ENCODE measurements around the gene ABLIM1. TPM values are rescaled to one million over a fixed set of nuclear protein-coding genes. Genes with fewer than 3 reads are reported as not detected.

The ABLIM1 gene
- total RNA-seq, 3 donors from 2014 or later (not counting 1 experiment from before 2014, with no cell fraction given), result 71.9 to 118 (median 73.5) TPM

DNA sequence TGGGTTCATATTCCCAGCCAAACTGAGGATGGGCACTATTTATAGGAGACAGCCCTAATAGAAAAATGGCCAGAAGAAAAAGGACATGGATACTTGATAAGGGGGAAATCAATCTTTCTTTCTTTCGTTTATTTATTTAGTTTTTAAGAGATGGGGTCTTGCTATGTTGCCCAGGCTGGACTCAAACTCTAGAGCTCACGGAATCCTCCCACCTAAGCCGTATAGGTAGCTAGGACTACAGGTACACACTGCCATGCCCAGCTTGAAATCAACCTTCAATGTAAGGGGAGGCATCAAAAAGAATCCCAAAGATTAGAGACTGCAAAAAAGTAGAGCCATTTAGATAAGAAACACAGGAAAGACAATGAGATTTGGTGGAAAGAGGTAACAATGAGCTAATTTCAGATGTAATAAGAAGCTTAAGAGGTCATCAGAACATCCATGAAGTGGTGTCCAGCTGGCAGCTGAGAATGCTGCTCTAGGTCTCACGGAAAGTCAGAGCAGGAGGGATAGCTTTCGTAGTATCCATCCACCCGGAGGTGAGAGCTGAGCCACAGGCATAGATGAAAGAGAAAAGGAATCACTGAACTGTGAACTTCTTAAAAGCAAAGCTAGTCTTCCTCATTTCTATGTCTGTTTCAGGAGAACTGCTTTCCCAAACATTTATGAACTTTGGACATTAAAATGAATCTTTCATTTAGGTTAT, 10.5 kb upstream of the ABLIM1 start:
- no peaks in the 10 kb centered on the region for H3K27me3 ChIP-seq (ENCODE audit: control insufficient read depth, insufficient read depth, low read length)
- no peaks in the 10 kb centered on the region for H3K9me3 Mint-ChIP-seq
- no peak overlapping the region for H3K27ac Mint-ChIP-seq
- H3K4me3 ChIP-seq (ENCODE audit: low read length), result no peak overlapping the region
- H3K36me3 Mint-ChIP-seq, result no peaks in the 10 kb centered on the region
- H3K27ac ChIP-seq (ENCODE audit: low read length), result no peak overlapping the region
- TF ChIP-seq, protein P1, sequence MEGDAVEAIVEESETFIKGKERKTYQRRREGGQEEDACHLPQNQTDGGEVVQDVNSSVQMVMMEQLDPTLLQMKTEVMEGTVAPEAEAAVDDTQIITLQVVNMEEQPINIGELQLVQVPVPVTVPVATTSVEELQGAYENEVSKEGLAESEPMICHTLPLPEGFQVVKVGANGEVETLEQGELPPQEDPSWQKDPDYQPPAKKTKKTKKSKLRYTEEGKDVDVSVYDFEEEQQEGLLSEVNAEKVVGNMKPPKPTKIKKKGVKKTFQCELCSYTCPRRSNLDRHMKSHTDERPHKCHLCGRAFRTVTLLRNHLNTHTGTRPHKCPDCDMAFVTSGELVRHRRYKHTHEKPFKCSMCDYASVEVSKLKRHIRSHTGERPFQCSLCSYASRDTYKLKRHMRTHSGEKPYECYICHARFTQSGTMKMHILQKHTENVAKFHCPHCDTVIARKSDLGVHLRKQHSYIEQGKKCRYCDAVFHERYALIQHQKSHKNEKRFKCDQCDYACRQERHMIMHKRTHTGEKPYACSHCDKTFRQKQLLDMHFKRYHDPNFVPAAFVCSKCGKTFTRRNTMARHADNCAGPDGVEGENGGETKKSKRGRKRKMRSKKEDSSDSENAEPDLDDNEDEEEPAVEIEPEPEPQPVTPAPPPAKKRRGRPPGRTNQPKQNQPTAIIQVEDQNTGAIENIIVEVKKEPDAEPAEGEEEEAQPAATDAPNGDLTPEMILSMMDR (IDR thresholded peaks at IDR 0.05), result no peak
- DNase-seq, result no peak
- H3K36me3 ChIP-seq (ENCODE audit: control insufficient read depth, insufficient read depth, low read length), result no peaks in the 10 kb centered on the region
- H3K27me3 Mint-ChIP-seq (ENCODE audit: low read depth in 2 of 2), result peaks cover 9 to 18% of the 10 kb centered on the region in 2 donors
- 86% methylated on average over 6 of the region's 6 CpGs for WGBS (ENCODE audit: insufficient coverage)
- intact Hi-C loops (cut with micrococcal nuclease), result no loop called here
- H3K9me3 ChIP-seq (ENCODE audit: control insufficient read depth, insufficient read depth, low read length), result no peaks in the 10 kb centered on the region
- no peaks in the 10 kb centered on the region for H3K4me1 ChIP-seq (ENCODE audit: control insufficient read depth, insufficient read depth, low read length)
- ATAC-seq, result no peak
- H3K4me3 Mint-ChIP-seq, result no peak overlapping the region
- no peaks in the 10 kb centered on the region for H3K4me1 Mint-ChIP-seq

DNA sequence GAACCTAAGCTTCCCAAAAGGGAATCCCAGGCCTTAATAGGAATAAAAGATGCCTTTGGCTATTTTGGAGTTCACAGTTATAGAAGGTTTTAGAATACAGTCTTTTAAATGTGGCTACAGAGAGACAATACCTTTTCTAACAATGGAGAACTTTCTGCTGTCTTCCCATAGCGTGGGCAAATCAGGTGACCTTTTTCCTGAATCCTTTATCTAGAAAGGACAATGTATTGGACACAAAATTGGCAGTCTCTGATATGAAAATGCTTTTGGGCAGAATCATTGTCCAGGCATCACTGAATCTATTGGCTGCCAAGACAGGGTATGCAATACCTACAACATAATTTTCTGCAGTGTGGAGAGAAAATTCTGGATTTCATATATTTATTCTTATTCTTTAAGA, 7.8 kb upstream of the ABLIM1 start:
- H3K9me3 Mint-ChIP-seq, result no peaks in the 10 kb centered on the region
- DNase-seq (no peak), ATAC-seq (no peak)
- Histone ChIP-seq H3K27ac (ENCODE audit: low read length) (no peak overlapping the region), H3K4me3 (ENCODE audit: low read length) (no peak overlapping the region), H3K9me3 (ENCODE audit: control insufficient read depth, insufficient read depth, low read length) (no peaks in the 10 kb centered on the region), H3K4me1 (ENCODE audit: control insufficient read depth, insufficient read depth, low read length) (no peaks in the 10 kb centered on the region), H3K36me3 (ENCODE audit: control insufficient read depth, insufficient read depth, low read length) (no peaks in the 10 kb centered on the region), H3K27me3 (ENCODE audit: control insufficient read depth, insufficient read depth, low read length) (no peaks in the 10 kb centered on the region)
- intact Hi-C loops (cut with micrococcal nuclease), result no loop called here
- no peaks in the 10 kb centered on the region for H3K4me1 Mint-ChIP-seq
- WGBS (ENCODE audit: insufficient coverage), result 90% methylated on average over 1 of the region's 1 CpG
- peaks cover 10 to 19% of the 10 kb centered on the region in 2 donors for H3K27me3 Mint-ChIP-seq (ENCODE audit: low read depth in 2 of 2)
- H3K36me3 Mint-ChIP-seq, result no peaks in the 10 kb centered on the region
- no peak overlapping the region for H3K4me3 Mint-ChIP-seq
- TF ChIP-seq, protein P1 (IDR thresholded peaks at IDR 0.05), result no peak
- H3K27ac Mint-ChIP-seq, result no peak overlapping the region

DNA sequence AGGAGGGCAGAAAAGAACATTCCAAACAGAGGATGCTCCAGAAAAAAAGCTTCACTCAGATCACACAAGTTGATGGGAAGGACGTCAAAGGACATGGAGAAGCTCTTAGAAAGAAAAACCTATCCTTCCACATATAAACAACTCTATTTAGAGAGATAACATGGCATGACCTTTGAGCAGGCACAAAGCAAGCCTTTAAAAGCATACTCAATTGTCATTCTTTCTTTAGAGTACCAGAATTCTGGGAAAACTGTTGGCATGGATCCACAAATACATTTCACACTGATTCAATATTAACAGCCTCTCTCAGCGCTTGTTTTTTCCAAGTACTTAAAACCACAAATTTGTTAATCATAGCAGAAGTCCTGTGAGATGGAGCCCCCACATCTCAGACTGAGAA, 7.3 kb upstream of the ABLIM1 start:
- H3K36me3 Mint-ChIP-seq, result no peaks in the 10 kb centered on the region
- ATAC-seq, result no peak
- H3K4me3 Mint-ChIP-seq, result no peak overlapping the region
- no peaks in the 10 kb centered on the region for H3K4me1 ChIP-seq (ENCODE audit: control insufficient read depth, insufficient read depth, low read length)
- no peaks in the 10 kb centered on the region for H3K36me3 ChIP-seq (ENCODE audit: control insufficient read depth, insufficient read depth, low read length)
- intact Hi-C loops (cut with micrococcal nuclease), result no loop called here
- no peaks in the 10 kb centered on the region for H3K9me3 Mint-ChIP-seq
- peaks cover 10 to 18% of the 10 kb centered on the region in 2 donors for H3K27me3 Mint-ChIP-seq (ENCODE audit: low read depth in 2 of 2)
- TF ChIP-seq, protein P1 (IDR thresholded peaks at IDR 0.05), result no peak
- no peak overlapping the region for H3K4me3 ChIP-seq (ENCODE audit: low read length)
- WGBS (ENCODE audit: insufficient coverage), result 82% methylated on average over 2 of the region's 2 CpGs
- H3K27me3 ChIP-seq (ENCODE audit: control insufficient read depth, insufficient read depth, low read length), result no peaks in the 10 kb centered on the region
- H3K9me3 ChIP-seq (ENCODE audit: control insufficient read depth, insufficient read depth, low read length), result no peaks in the 10 kb centered on the region
- no peak overlapping the region for H3K27ac Mint-ChIP-seq
- H3K4me1 Mint-ChIP-seq, result no peaks in the 10 kb centered on the region
- no peak for DNase-seq
- no peak overlapping the region for H3K27ac ChIP-seq (ENCODE audit: low read length)

DNA sequence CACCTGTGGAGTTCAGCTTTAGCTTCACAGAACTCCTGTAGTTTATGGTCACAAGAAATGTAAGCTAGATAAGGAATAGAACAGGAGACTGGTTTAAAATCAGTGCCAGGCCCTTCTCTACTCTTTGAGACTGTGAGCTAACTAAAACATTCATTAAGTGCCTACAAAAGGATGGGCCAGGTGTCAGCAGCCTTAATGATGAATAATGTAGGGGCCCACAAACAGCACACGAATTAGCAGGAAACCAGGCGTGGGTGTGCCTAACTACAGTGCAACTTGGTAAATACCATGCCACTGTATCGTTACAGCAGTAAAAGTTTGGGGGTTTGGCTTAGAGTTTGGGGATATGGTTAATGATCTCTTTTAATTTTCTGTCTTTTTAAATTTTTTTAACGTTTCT, 6.1 kb upstream of the ABLIM1 start:
- Mint-ChIP-seq H3K36me3 (no peaks in the 10 kb centered on the region), H3K27me3 (ENCODE audit: low read depth in 2 of 2) (peaks cover 7 to 10% of the 10 kb centered on the region in 2 donors), H3K9me3 (no peaks in the 10 kb centered on the region), H3K4me1 (no peaks in the 10 kb centered on the region), H3K27ac (no peak overlapping the region), H3K4me3 (no peak overlapping the region)
- H3K27me3 ChIP-seq (ENCODE audit: control insufficient read depth, insufficient read depth, low read length), result no peaks in the 10 kb centered on the region
- no peaks in the 10 kb centered on the region for H3K4me1 ChIP-seq (ENCODE audit: control insufficient read depth, insufficient read depth, low read length)
- ATAC-seq, result no peak
- intact Hi-C loops (cut with micrococcal nuclease), result no loop called here
- no peaks in the 10 kb centered on the region for H3K36me3 ChIP-seq (ENCODE audit: control insufficient read depth, insufficient read depth, low read length)
- no peak overlapping the region for H3K27ac ChIP-seq (ENCODE audit: low read length)
- TF ChIP-seq, protein P1 (IDR thresholded peaks at IDR 0.05), result no peak
- DNase-seq, result no peak
- 70% methylated on average over 3 of the region's 4 CpGs for WGBS (ENCODE audit: insufficient coverage)
- no peaks in the 10 kb centered on the region for H3K9me3 ChIP-seq (ENCODE audit: control insufficient read depth, insufficient read depth, low read length)
- no peak overlapping the region for H3K4me3 ChIP-seq (ENCODE audit: low read length)

Measured in natural killer cell (primary cell).